ENCODE measurements around the gene ARAP1.

Gene ARAP1

GRCh38 chr11:72768581-72768980 lies 16.4 kb upstream of the ARAP1 start:
- no peak overlapping the region for H3K4me3 ChIP-seq (replicated peaks in 1 of 2; ENCODE audit: low read depth in 2 of 2, low read length in 2 of 2)
- DNase-seq (ENCODE audit: low read depth in 2 of 2), result no peak
- no peak for TF ChIP-seq CTCF (IDR thresholded peaks at IDR 0.05; ENCODE audit: low read depth, low read length)

GRCh38 chr11:72767203-72768062 lies 15.2 kb upstream of the ARAP1 start:
- no peak overlapping the region for H3K4me3 ChIP-seq (replicated peaks in 1 of 2; ENCODE audit: low read depth in 2 of 2, low read length in 2 of 2)
- DNase-seq (ENCODE audit: low read depth in 2 of 2), result no peak
- TF ChIP-seq CTCF (IDR thresholded peaks at IDR 0.05; ENCODE audit: low read depth, low read length), result no peak

- H3K4me3 ChIP-seq (replicated peaks in 1 of 2; ENCODE audit: low read depth in 2 of 2, low read length in 2 of 2), result no peak overlapping the region
- TF ChIP-seq CTCF (IDR thresholded peaks at IDR 0.05; ENCODE audit: low read depth, low read length), result no peak
- no peak for DNase-seq (ENCODE audit: low read depth in 2 of 2)
Measured at GRCh38 chr11:72766152-72766902, 14.1 kb upstream of the ARAP1 start.

GRCh38 chr11:72764503-72764902 lies 12.3 kb upstream of the ARAP1 start:
- H3K4me3 ChIP-seq (replicated peaks in 1 of 2; ENCODE audit: low read depth in 2 of 2, low read length in 2 of 2), result no peak overlapping the region
- DNase-seq (ENCODE audit: low read depth in 2 of 2), result no peak
- no peak for TF ChIP-seq CTCF (IDR thresholded peaks at IDR 0.05; ENCODE audit: low read depth, low read length)

GRCh38 chr11:72763823-72764222 lies 11.6 kb upstream of the ARAP1 start:
- no peak for DNase-seq (ENCODE audit: low read depth in 2 of 2)
- TF ChIP-seq CTCF (IDR thresholded peaks at IDR 0.05; ENCODE audit: low read depth, low read length), result no peak
- no peak overlapping the region for H3K4me3 ChIP-seq (replicated peaks in 1 of 2; ENCODE audit: low read depth in 2 of 2, low read length in 2 of 2)

GRCh38 chr11:72762641-72763304 lies 10.6 kb upstream of the ARAP1 start:
- no peak overlapping the region for H3K4me3 ChIP-seq (replicated peaks in 1 of 2; ENCODE audit: low read depth in 2 of 2, low read length in 2 of 2)
- no peak for DNase-seq (ENCODE audit: low read depth in 2 of 2)
- TF ChIP-seq CTCF (IDR thresholded peaks at IDR 0.05; ENCODE audit: low read depth, low read length), result no peak
